NOMO-1 treated with DMSO at 0.1 percent for 48 hours (cell line): ENCODE measurements around the gene FHOD3.

Source experiments
- DNase-seq: peaks from one replicate; lab custom pipeline; 2025; ENCODE audit not compliant: unreplicated experiment; lab: John Stamatoyannopoulos, UW

FHOD3 gene

GRCh38 chr18:36680042-36680441, 382.5 kb downstream of the FHOD3 start:
- DNase-seq, result no peak

- no peak for DNase-seq
Measured at GRCh38 chr18:36685580-36685979, 388.1 kb downstream of the FHOD3 start.

- peak; percentile 21 for DNase-seq
Measured at GRCh38 chr18:36688020-36688965, 390.8 kb downstream of the FHOD3 start.

GRCh38 chr18:36692371-36692770, 394.9 kb downstream of the FHOD3 start:
- DNase-seq, result no peak

GRCh38 chr18:36692921-36693332, 395.4 kb downstream of the FHOD3 start:
- DNase-seq, result no peak

GRCh38 chr18:36693931-36694620, 396.6 kb downstream of the FHOD3 start:
- DNase-seq, result no peak

- DNase-seq, result no peak
Measured at GRCh38 chr18:36695806-36696205, 398.3 kb downstream of the FHOD3 start.

GRCh38 chr18:36697905-36698304, 400.4 kb downstream of the FHOD3 start:
- no peak for DNase-seq

- DNase-seq, result no peak
Measured at GRCh38 chr18:36700955-36701354, 403.4 kb downstream of the FHOD3 start.

GRCh38 chr18:36702401-36703013, 405.0 kb downstream of the FHOD3 start:
- no peak for DNase-seq

GRCh38 chr18:36704156-36704555, 406.6 kb downstream of the FHOD3 start:
- no peak for DNase-seq

GRCh38 chr18:36706134-36706881, 408.8 kb downstream of the FHOD3 start:
- DNase-seq, result no peak

- no peak for DNase-seq
Measured at GRCh38 chr18:36708366-36708765, 410.9 kb downstream of the FHOD3 start.

GRCh38 chr18:36709315-36709714, 411.8 kb downstream of the FHOD3 start:
- DNase-seq, result no peak

GRCh38 chr18:36711014-36711725, 413.7 kb downstream of the FHOD3 start:
- DNase-seq, result no peak

GRCh38 chr18:36711813-36712444, 414.4 kb downstream of the FHOD3 start:
- DNase-seq, result no peak

- DNase-seq, result no peak
Measured at GRCh38 chr18:36714476-36714875, 417.0 kb downstream of the FHOD3 start.

GRCh38 chr18:36717422-36718110, 420.1 kb downstream of the FHOD3 start:
- no peak for DNase-seq

GRCh38 chr18:36718705-36719328, 421.3 kb downstream of the FHOD3 start:
- DNase-seq, result no peak
